Psoas muscle (tissue), 8 donors: ENCODE data around the gene CD53. TPM values are rescaled to one million over a fixed set of nuclear protein-coding genes. Genes with fewer than 3 reads are reported as not detected.

Experiments used
- ATAC-seq, 4 donors: fragments of 200-7000 bp; cut with Tn5 transposase; one replicate each; pipeline ENCODE4 v1.9.1; 2020; ENCODE audit warnings: moderate library complexity in 3 of 4, mild to moderate bottlenecking in 2 of 4
- DNase-seq, 2 donors: peaks; one replicate each; pipeline ENCODE4 v3.0.0-alpha.2; 2020
- H3K27ac ChIP-seq: fragments of 200-600 bp; one replicate; pipeline ENCODE4 v1.8.0; 2022
- H3K27me3 ChIP-seq, 3 donors: fragments of 200-600 bp in 1 of 3; one replicate each; pipeline versions ENCODE4 v1.6.1 to v1.8.0; 2013 to 2022; ENCODE audit warnings: low read length in 2 of 3, mild to moderate bottlenecking in 2 of 3, moderate library complexity in 1 of 3; ENCODE audit not compliant: insufficient read depth in 3 of 3
- H3K36me3 ChIP-seq, 2 donors: fragments of 200-600 bp in 1 of 2; one replicate each; pipeline versions ENCODE4 v1.6.1 to v1.8.0; 2013 to 2022; ENCODE audit warnings: low read depth in 1 of 2, mild to moderate bottlenecking in 1 of 2, moderate library complexity in 1 of 2; ENCODE audit not compliant: insufficient read depth in 1 of 2
- H3K4me1 ChIP-seq: fragments of 200-600 bp; one replicate; pipeline ENCODE4 v1.8.0; 2022
- H3K4me3 ChIP-seq: fragments of 200-600 bp; one replicate; pipeline ENCODE4 v1.8.0; 2022; ENCODE audit warnings: mild to moderate bottlenecking
- H3K9me3 ChIP-seq: fragments of 200-600 bp; one replicate; pipeline ENCODE4 v1.8.0; 2022
- WGBS, 3 donors: extraction: QIAGEN DNeasy Blood & Tissue Kit; methylation state at CpG; one replicate each; pipeline versions ENCODE4 v1.1.6 to v1.1.7; 2013; 5-methylcytosine and 5-hydroxymethylcytosine counted together
- intact Hi-C, 2 donors: fragments of 100-400 bp; cut with DNase I; formaldehyde crosslinking; loops; one replicate each; pipeline versions ENCODE4 v1.11.0 to v1.14.2; 2022
- polyA plus RNA-seq, 3 donors: library from polyadenylated mRNA; stranded (reverse); fragments of 200-250 nt; gene quantifications; one replicate each; pipeline ENCODE4 v1.2.3, GENCODE V29; 2013
- total RNA-seq, 4 donors: library from RNA; stranded (reverse); fragmentation: NEBNext Ultra II Directional in 2 of 4; extraction: Animal tissue kit (Norgen Biotek cat#: 25700) in 2 of 4; gene quantifications; one replicate each; pipeline versions ENCODE4 v1.2.1 to v1.2.4, GENCODE V29; 2021 to 2023
- TF ChIP-seq, protein P1 (sequence below): fragments of 200-600 bp; IDR thresholded peaks from one replicate; pipeline ENCODE4 v1.8.0; 2022; ENCODE audit warnings: antibody characterized with exemption
- donor health status: healthy with polysubstance abuse.
- donor health status: DM: no; HTN: no; CAD: no; lungs with moderate emphysema.
- donor health status: Bipolar disorder and iron deficiency.
- donor health status: healthy.
- donor health status: DM: yes; HTN: yes; CAD: no.
- donor health status: DM: no; HTN: no; CAD: no.
- donor health status: DM: no; HTN: no; CAD: no.
- donor health status: DM: yes; HTN: yes; CAD: no.

The CD53 gene
- total and polyA plus RNA-seq, 7 donors, result 1.5 to 10.2 (median 5.3) TPM

DNA sequence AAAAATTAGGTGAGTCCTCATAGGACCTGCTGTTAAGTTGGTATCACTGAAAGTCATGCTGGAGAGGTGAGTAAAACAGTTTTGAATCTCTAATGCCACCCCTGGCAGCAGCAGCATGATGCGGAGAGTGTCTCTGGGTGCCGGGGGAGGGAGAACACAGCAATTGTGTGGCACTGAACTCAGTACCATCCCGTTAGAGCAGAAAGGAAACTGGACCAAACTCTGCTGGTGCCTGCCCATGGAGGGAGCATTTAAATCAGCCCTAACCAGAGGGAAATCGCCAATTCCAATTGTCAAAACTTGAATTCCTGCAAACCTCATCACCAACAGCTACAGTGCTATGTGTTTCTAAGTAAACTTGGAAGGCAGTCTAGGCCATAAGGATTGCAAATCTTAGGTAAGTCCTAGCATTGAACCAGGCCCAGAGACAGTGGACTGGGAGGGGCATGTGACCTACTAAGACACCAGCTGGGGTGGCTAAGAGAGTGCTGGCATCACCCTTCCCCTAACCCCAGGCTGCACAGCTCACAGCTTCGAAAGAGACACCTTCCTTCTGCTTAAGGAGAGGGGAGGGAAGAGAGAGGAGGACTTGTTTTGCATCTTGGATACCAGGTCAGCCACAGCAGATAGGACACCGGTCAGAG, 30.0 kb downstream of the CD53 start:
- no peaks in the 10 kb centered on the region for H3K9me3 ChIP-seq
- no peaks in the 10 kb centered on the region for H3K36me3 ChIP-seq
- H3K27ac ChIP-seq, result no peak overlapping the region
- whole genome bisulfite sequencing, 3 donors, result 75 to 79% (median 78%) methylated on average over 6 of the region's 6 CpGs
- intact Hi-C loops, result no loop called here
- no peak overlapping the region for H3K4me3 ChIP-seq
- TF ChIP-seq, protein P1, sequence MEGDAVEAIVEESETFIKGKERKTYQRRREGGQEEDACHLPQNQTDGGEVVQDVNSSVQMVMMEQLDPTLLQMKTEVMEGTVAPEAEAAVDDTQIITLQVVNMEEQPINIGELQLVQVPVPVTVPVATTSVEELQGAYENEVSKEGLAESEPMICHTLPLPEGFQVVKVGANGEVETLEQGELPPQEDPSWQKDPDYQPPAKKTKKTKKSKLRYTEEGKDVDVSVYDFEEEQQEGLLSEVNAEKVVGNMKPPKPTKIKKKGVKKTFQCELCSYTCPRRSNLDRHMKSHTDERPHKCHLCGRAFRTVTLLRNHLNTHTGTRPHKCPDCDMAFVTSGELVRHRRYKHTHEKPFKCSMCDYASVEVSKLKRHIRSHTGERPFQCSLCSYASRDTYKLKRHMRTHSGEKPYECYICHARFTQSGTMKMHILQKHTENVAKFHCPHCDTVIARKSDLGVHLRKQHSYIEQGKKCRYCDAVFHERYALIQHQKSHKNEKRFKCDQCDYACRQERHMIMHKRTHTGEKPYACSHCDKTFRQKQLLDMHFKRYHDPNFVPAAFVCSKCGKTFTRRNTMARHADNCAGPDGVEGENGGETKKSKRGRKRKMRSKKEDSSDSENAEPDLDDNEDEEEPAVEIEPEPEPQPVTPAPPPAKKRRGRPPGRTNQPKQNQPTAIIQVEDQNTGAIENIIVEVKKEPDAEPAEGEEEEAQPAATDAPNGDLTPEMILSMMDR, result no peak
- no peak for ATAC-seq
- no peaks in the 10 kb centered on the region for H3K4me1 ChIP-seq
- no peaks in the 10 kb centered on the region for H3K27me3 ChIP-seq
- no peak for DNase-seq

DNA sequence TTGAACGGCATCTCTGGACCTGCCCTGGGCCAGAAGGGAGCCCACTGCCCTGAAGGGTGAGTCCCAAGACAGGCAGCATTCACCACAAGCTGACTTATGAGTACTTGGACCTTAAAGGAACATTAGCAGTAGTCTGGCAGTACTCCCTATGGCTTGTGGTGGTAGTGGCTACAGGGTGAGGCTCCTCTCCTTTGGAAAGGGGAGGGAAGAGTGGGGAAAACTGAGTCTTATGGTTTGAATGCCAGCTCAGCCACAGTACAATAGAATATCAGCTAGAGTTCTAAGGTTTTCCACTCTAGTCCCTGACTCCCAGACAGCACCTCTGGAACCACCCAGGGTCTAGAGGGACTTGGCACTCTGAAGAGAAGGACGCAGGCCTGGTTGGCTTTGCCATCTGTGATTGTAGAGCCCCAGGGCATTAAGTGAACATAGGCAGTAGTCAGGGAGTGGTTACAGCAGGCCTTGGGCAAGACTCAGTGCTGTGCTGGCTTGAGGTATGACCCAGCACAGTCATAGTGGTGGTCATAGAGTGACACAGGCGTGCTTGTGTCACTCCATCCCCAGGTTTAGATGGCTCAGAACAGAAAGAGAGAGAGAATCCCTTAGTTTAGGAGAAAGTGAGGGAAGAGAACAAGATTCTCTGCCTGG, 31.0 kb downstream of the CD53 start:
- H3K4me1 ChIP-seq, result no peaks in the 10 kb centered on the region
- TF ChIP-seq, protein P1, result no peak
- H3K36me3 ChIP-seq, result no peaks in the 10 kb centered on the region
- no peak overlapping the region for H3K4me3 ChIP-seq
- 64 to 67% (median 65%) methylated on average over 3 of the region's 3 CpGs for WGBS, 3 donors
- H3K27ac ChIP-seq, result no peak overlapping the region
- intact Hi-C loops, result no loop called here
- no peak for DNase-seq
- no peaks in the 10 kb centered on the region for H3K27me3 ChIP-seq
- no peaks in the 10 kb centered on the region for H3K9me3 ChIP-seq
- ATAC-seq, result no peak

DNA sequence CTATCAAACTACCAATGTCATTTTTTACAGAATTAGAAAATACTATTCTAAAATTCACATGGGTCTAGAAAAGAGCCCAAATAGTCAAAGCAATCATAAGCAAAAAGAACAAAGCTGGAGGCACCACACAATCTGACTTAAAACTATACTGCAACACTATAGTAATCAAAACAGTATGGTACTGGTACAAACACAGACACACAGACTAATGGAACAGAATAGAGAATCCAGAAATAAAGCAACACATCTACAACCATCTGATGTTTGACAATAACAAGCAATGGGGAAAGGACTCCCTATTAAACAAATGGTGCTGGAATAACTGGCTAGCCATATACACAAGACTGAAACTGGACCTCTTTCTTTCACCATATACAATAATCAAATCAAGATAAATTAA, 39.8 kb downstream of the CD53 start:
- DNase-seq, result no peak
- Histone ChIP-seq H3K9me3 (no peaks in the 10 kb centered on the region), H3K4me1 (no peaks in the 10 kb centered on the region), H3K36me3 (no peaks in the 10 kb centered on the region), H3K27me3 (no peaks in the 10 kb centered on the region), H3K27ac (no peak overlapping the region), H3K4me3 (no peak overlapping the region)
- TF ChIP-seq, protein P1, result no peak
- intact Hi-C loops, result no loop called here
- ATAC-seq, result no peak

DNA sequence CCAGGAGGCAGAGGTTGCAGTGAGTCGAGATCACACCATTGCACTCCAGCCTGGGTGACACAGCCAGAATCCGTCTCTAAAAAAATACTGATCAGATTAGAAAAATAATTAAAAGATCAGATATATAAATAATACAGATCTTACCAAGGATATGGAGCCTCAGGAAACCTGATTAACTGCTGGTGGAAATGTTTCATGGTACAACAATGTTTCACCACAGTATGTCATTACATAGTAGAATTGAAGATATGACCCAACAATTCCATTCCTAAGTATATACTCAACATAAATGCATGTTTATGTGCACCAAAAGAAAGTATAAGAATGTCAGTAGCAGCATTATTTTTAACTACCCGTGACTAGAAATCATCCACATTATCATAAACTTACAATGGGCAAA, 41.7 kb downstream of the CD53 start:
- 86 to 91% (median 88%) methylated on average over 3 of the region's 3 CpGs for WGBS, 3 donors
- intact Hi-C loops, result no loop called here
- no peaks in the 10 kb centered on the region for H3K36me3 ChIP-seq
- H3K27ac ChIP-seq, result no peak overlapping the region
- H3K9me3 ChIP-seq, result no peaks in the 10 kb centered on the region
- TF ChIP-seq, protein P1, result no peak
- H3K4me1 ChIP-seq, result no peaks in the 10 kb centered on the region
- no peaks in the 10 kb centered on the region for H3K27me3 ChIP-seq
- ATAC-seq, result no peak
- DNase-seq, result no peak
- no peak overlapping the region for H3K4me3 ChIP-seq

- no peak for ATAC-seq
- H3K27me3 ChIP-seq, result no peaks in the 10 kb centered on the region
- 57 to 66% (median 62%) methylated on average over 2 of the region's 2 CpGs for WGBS, 3 donors
These were observed 42.9 kb downstream of the CD53 start for GRCh38 chr1:110915804-110916203.

More at GRCh38 chr1:110915804-110916203, 42.9 kb downstream of the CD53 start:
- H3K4me1 ChIP-seq, result no peaks in the 10 kb centered on the region
- TF ChIP-seq, protein P1, result no peak
- H3K27ac ChIP-seq, result no peak overlapping the region
- intact Hi-C loops, result no loop called here
- no peak for DNase-seq
- no peaks in the 10 kb centered on the region for H3K9me3 ChIP-seq
- no peaks in the 10 kb centered on the region for H3K36me3 ChIP-seq
- no peak overlapping the region for H3K4me3 ChIP-seq
